GM23338 (cell line): Measurements from ENCODE around the gene CCL23.

Source experiments
- NANOG ChIP-seq: IDR thresholded peaks from 2 replicates; pipeline ENCODE4 v1.6.1; 2016; ENCODE audit warnings: antibody characterized with exemption, borderline replicate concordance
- POLR2AphosphoS5 ChIP-seq: IDR thresholded peaks from 2 replicates; pipeline ENCODE4 v1.6.1; 2016; ENCODE audit warnings: antibody characterized with exemption, low read depth

GRCh38 chr17:36063786-36064541 is 46.2 kb upstream of the CCL23 start, which contains the start of gene CCL18:
- TF ChIP-seq NANOG (no peak), POLR2AphosphoS5 (no peak)
